ENCODE measurements around the gene RHBDL2.
"Not testable (repeated sequence)": the region's sequence is repeated elsewhere in the genome, so short reads cannot be mapped to it uniquely, and the experiment has no call there.

The RHBDL2 gene, protein sequence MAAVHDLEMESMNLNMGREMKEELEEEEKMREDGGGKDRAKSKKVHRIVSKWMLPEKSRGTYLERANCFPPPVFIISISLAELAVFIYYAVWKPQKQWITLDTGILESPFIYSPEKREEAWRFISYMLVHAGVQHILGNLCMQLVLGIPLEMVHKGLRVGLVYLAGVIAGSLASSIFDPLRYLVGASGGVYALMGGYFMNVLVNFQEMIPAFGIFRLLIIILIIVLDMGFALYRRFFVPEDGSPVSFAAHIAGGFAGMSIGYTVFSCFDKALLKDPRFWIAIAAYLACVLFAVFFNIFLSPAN
- total RNA-seq, result 0 to 0.08 (median 0) reads per million in 4 donors

DNA sequence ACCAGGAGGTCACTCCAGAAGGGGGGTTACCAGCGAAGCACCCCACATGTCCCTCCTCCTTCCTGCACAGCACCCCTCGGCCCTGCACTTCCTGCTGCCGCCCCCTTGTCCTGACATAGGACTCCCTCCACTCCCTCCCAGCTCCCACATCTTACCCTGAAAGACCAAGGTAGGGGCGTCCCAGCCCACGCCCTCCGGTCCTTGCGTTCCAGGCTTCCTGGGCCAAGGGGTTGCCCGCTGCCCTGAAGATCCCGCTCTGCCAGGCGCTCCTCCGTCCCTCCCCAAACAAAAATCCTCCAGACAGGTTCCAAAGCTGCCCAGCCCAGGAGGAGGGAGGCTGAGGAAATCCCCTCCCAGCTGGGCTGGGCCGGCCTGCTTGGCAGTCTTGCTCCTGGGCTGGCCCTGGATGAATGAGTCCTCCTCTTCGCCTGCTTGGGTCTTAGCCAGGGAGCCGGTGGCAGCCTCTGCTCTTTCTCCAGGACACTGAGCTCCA is at the start of gene RHBDL2:
TSS of gene RHBDL2 (minus strand) at position 304 of the 493 bp plus-strand sequence. CDS start 22,618 bp downstream, outside the sequence.
- no peak for DNase-seq

DNA sequence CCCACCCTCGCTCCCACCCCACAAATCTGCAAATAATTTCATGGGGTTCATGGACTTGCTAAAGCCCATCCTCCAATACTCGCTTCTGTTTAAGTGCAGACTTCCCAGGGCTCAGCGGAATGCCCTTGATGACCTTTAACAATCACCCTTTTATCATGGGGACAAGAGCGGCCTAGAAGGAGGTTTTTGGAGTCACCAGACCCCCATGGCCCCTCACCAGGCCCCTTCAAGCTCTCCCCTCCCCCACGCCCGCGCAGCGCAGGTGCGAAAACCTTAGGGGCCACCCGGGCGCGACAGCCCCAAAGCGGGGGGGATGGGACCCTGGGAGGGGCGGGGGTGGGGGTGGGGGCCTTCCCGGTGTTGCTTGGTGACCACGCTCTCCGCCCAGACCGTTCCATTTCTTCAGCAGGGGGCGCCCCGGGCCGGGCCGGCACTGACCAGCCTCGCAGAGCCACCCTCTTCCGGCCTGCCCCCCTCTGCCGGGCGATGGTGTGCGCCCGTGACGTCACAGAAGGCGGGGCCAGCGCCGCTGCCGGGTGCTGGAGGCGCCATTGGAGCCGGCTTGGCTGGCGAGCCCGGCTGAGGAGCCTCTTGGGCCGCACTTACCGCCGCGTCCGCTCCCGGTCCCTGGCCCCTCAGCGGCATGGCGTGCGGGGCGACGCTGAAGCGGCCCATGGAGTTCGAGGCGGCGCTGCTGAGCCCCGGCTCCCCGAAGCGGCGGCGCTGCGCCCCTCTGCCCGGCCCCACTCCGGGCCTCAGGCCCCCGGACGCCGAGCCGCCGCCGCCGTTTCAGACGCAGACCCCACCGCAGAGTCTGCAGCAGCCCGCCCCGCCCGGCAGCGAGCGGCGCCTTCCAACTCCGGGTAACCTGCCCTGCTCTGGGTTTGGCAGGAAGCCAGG is 49.4 kb upstream of the RHBDL2 start, which contains the start of gene AKIRIN1:
TSS of gene AKIRIN1 (plus strand) at position 539 of the 900 bp plus-strand sequence. CDS start at position 644, 105 bp downstream.
- DNase-seq, result peak; percentile 85 to 97 (median 89)

DNA sequence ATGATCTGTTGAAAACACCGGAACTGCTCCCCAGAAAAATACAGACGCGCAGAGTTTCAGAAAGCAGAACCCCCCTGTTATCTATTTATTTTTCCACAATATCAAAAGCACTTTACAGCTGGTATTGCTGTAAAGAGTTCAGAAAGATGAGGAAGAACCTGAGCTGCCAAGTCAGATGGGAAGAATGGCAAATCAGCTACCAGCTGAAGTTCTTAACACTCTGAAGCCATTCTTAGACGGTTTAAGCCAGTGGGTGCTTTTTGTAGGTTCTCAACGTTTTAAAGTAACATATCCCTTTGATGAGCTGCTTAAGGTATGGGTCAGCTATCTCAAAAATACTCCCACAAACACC is 48.7 kb upstream of the RHBDL2 start:
- DNase-seq, result no peak

DNA sequence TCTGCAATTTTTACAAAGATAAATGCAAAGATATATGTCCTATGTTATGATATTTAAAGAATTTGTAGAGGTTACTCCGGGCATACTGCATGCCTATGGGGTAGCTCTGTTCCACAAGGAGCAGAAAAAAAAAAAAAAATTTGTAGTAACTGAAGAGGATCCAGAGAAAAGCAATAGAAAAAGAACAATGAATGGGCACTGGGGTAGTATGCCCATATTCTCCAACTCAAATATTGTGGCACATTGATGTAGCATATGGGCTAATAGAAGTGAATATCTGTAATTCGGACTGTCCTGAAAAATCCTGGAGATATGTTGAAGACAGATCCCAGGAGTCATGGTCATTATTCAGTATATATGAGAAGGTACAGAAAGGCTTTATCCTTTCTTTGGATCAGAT is 48.3 kb upstream of the RHBDL2 start:
- no peak for DNase-seq

DNA sequence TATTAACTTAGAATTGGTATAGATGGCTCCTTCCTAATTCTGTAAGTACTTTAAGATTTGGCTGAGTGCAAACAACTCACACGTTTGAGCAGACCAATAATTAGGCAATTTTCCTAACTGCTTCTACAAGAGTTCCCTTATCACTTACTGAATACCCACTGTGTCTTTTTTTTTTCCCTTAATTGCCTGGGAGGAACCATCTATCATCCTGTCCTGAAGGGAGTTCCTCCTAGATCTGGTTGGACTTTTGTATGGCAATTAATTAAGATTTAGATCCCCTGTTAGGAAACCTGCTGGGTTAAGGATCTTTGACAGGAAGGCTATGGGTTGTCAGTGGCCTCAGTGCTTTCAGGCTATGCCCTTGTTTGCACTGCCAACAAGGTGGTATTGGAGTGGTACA is 37.8 kb upstream of the RHBDL2 start:
- not testable (repeated sequence) for DNase-seq

DNA sequence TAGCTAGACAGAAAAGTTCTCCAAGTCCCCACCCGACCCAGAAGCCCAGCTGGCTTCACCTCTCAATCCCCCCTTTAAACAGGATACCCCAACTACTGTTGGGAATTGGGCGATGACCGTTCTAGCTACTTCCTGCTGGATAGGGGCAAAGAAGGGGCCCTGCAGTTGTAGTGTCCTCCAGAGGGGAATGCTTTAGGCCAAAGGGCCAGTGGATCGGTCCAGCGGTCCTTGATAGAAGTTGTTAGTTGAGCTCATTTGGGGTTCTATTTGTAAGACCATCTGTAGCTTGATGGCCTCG is 36.6 kb upstream of the RHBDL2 start:
- DNase-seq, result peak in 2 of 5 donors; percentile 11 to 12

DNA sequence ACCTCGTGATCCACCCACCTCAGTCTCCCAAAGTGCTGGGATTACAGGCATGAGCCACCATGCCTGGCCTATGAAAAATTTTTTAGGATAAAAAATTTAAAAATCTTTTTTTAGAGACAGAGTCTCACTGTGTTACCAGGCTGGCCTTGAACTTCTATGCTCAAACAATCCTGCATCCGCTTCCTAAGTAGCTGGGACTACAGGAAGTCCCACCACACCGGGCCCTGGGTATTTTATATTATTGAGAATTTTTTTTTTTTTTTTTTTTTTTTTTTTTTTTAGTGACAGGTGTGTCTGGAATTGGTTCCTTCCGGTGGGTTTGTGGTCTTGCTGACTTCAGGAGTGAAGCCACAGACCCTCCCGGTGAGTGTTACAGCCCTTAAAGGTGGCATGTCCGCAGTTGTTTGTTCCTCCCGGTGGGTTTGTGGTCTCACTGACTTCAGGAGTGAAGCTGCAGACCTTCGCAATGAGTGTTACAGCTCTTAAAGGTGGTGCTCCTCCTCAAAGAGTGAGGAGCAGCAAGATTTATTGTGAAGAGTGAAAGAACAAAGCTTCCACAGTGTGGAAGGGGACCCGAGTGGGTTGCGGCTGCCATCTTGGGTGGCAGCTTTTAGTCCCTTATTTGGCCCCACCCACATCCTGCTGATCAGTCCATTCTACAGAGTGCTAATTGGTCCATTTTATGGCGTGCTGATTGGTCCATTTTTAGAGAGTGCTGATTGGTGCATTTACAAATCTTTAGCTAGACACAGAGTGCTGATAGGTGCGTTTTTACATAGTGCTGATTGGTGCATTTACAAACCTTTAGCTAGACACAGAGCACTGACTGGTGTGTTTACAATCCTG is 36.0 kb upstream of the RHBDL2 start:
- DNase-seq, result peak; percentile 54 to 76 (median 69)

DNA sequence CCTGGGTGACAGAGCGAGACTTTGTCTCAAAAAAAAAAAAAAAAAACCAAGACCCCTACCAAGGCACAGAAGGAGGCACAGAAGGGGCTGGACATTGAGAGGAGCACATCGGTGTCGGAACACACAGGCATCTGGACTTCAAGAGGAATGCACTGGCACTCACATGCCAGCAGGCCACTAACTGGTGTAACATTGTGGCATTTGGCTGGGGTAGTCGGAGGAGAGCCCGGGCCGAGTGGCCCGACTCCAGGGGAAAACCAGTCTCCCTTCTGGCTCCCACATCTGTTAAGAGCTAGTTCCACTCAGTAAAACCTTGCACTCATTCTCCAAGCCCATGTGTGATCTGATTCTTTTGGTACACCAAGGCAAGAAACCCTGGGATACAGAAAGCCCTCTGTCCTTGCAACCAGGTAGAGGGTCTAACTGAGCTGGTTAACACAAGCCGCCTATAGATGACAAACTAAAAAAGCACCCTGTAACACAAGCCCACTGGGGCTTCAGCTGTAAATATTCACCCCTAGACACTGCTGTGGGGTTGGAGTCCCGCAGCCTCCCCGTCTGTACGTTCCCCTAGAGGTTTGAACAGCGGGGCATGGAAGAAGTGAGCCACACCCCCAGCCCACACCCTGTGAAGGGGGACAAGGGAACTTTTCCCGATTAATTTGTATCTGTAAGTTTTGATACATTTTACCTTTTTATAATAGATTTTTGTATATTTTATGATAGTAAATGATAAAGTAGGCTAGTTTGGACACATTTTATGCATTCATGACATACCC is 32.2 kb upstream of the RHBDL2 start:
- no peak for DNase-seq

DNA sequence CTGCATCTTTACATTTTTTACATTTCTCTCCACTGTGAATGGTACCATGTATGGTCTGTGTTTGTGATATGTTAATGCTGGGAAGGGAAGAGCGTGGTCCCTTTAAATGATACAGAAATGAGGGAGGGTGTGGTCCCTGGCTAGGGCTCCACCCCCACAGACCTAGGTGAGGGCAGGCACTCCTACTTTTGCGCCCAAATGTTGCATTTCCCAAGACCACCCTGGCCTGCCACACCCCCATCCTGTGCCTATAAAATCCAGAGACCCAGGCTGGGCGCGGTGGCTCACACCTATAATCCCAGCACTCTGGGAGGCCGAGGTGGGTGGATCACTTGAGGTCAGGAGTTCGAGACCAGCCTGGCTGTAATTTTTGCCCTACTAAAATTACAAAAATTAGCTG is 31.5 kb upstream of the RHBDL2 start:
- DNase-seq, result not testable (repeated sequence)

DNA sequence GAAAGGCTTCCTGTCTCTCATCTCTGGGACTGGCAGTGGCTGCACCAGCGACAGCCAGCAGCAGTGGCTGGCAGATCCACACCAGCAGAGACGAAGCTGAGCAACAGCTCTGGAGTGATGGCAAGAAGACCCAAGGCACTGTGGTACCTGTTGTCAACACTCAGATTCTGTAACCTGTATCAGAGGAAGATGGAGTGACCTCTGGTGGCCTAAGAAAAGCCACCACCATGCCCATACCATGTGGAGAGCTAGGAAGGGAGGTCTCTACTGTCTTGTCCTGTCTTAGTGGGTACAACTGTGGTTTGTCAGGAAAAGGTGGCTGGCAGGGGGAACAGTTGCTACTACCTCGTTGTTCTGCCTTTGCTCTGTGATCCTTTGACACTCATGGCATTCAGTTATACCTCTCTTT is 22.5 kb upstream of the RHBDL2 start:
- peak in 1 of 5 donors; percentile 18 for DNase-seq

DNA sequence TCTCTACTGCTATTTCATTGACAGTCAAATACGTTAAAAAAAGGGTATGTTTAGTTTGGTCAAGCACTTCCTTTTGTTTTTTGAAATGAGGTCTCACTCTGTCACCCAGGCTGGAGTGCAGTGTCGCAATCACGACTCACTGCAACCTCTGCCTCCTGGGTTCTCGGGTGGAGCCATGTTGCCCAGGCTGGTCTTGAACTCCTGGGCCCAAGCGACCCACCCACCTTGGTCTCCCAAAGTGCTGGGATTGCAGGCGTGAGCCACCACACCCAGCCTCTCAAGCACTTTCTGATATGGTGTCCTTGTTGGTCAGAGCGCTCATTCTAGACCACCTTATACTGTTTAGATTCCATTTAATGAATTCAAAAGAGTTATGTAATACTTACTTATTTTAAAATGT is 20.9 kb upstream of the RHBDL2 start:
- no peak for DNase-seq

DNA sequence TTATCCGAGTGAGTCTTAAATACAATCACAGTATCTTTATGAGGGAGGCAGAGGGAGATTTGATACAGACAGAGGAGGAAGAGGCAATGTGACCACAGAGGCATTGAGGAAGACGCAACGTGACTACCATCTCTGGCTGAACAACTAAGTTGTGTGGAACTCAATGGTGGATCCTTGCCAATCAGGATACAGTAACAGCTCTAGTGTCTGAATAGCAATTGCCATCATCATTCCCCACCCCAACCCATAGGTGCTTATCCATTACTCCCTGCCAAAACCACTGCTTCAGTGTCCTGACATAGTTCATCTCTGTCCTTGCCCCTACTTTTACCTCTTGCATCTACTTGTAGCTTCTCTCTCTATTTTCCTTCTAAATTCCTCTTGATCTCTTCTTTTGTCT is 20.5 kb upstream of the RHBDL2 start:
- DNase-seq, result no peak

DNA sequence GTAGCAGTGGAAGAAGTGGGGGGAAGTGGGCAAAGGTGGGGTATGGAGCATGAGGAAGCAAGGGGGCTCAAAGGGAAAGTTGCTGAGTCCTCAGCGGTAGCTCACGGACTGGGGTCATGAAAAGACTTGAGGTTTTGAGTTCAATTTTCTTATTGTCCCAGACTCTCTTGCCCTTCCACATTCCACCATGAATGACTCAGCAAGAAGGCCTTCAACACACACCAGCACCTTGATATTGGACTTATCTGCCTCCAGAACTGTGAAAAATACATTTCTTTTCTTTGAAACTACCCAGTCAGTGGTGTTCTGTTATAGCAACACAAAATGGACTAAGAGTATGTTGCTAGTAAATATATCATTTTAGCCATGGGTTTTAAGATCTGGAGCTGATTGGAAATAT is 17.3 kb upstream of the RHBDL2 start:
- DNase-seq, result no peak

DNA sequence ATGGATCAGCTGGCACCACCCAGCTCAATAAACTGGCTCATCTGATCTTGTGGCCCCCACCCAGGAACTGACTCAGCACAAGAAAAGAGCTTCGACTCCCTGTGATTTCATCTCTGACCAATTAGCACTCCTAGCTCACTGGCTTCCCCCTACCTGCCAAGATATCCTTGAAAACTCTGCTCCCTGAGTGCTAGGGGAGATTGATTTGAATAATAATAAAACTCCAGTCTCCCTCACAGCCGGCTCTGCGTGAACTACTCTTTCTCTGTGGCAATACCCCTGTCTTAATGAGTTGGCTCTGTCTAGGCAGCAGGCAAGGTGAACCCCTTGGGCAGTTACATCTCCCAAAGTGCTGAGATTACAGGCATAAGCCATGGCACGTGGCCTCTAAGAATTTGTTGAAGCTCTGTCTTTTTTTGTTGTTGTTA is 11.8 kb upstream of the RHBDL2 start:
- no peak for DNase-seq

DNA sequence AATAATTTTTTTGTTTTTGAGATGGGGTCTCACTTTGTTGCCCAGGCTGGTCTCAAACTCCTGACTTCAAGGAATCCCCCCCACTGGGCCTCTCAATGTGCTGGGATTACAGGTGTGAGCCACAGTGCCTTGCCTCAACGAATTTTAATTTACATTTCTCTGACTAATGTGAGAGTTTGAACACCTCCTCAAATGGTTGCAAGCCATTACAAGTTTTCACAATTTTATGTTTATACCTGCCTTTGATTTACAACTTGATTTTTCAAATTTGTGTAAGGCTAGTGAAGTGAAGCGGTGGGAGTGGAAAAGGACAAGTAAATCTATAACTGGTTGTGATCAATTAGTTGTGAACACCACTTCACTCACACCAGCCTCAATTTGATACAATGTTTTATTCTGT is 8.9 kb upstream of the RHBDL2 start:
- DNase-seq, result no peak

DNA sequence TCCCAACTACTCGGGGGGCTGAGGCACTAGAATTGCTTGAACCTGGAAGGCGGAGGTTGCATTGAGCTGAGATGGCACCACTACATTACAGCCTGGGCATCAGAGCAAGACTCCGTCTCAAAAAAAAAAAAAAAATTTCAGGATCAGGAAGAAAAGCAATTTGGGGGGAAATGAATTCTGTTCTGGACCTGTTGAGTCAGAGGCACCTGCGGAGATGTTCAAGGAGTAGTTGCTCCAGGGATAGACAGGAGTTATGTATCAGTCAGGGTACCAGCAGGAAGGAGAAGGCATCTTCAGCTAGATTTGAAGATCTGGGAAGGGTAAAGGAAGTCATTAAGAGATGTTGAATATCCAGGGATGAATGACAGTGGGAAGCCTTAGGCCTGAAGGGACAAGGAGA is 2.9 kb upstream of the RHBDL2 start:
- no peak for DNase-seq

DNA sequence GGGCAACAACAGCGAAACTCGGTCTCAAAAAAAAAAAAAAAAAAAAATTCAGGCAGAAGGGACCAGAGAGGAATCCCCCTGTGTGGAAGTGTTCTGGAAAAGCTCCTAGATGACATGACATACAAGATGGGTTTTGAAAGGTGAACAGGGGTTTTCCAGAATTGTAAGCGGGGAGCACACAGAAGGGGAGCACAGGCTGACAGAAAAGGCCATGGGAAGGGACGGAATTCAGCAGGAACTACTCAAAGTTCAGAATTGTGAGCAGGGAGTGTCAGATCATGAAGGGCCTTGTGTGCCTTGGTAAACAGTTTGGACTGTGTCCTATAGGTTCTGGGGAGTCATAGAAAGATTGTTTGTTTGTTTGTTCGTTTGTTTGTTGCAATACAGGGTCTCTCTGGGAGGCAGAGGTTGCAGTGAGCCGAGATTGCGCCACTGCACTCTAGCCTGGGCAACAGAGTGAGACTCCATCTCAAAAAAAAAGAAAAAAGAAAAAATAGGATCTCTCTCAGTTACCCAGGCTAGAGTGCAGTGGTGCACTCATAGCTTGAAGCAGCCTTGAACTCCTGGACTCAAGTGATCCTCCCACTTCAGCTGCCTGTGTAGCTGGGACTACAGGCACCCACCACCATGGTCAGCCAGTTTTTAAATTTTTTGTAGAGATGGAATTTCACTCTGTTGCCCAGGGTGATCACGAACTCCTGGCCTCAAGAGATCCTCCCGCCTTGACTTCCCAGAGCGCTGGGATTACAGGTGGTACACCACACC is 1.2 kb upstream of the RHBDL2 start:
- DNase-seq, result no peak

DNA sequence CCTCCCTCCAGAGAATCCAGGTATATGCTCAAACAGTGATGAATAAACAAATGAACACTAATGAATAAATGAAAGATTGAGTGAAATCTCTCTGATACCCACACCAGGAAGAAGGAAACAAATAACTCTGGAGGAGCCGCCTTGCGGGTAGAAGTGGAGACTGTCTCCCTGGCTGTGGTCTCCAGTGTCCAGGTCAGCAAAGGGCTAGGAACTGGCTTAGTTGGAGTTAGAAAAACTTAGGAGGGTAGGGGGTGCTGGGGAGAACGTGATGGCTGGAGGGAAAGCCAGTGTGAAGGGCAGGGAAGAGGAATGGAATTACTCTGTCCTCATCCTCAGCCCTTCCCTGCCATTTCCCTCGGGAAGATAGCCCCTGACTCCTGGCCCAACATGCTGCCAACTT is 537 bp downstream of the RHBDL2 start:
- no peak for DNase-seq

DNA sequence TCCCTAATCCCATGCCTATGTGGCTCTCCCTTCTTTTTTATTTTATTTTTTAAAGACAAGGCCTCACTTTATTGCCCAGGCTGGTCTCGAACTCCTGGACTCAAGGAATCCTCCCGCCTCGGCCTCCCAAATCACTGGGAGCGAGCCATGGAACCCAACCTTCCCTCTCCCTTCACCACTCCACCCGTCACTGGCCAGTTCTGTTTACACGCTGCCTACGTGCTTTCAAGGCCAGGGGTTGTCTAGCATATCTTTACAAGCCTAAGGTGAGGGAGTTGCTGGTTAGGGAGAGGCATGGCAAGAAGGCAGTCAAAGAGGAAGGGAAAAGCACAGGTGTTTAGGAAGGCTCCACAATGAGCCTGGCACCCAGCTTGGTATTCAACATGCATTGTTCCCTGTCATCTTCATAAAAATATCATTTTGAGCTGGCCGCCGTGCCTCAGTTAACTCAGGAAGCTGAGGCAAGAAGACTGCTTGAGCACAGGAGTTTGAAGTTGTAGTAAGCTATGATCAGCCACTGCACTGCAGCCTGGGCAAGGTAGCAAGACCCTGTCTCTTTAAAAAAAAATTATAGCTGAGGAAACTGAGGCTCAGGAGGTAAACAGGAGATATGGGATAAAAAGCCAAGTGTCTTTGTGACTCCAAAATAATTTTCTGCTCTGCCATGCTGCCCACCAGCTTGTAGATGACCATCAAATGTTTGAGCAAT is 1.1 kb downstream of the RHBDL2 start:
- DNase-seq, result no peak

DNA sequence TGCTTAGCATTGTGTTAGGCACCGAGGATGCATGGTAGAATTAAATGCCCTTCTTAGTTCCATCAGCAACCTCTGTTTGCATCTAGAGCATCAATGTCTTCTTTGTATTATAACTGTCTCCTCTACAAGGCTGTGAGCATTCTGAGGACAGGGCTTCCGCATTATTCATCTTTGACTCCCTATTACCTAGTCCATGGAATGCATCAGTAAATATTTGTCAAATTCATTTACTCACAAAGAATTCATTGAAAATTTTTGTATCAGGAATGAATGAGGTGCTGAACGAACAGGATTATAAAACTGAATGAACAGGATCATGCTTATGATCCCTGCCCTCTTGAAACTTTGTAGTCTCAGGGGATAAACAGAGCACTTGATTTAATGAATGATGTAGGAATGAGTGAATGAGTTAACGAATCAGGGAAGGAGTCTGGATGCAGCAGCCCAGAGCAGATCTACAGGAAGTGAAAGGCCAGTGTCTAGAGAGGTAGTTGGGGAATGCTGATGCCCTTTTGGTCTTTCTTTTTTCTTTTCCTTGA is 2.8 kb downstream of the RHBDL2 start:
- DNase-seq, result no peak
